Suprapubic skin (tissue), 4 donors: ENCODE data around the gene WFDC12.

Experiments
- EP300 ChIP-seq: sonication (generic); formaldehyde crosslinking; IDR thresholded peaks from one replicate; pipeline ENCODE4 v1.6.1; 2017; ENCODE audit warnings: antibody characterized with exemption
- POLR2AphosphoS5 ChIP-seq, 3 donors: sonication (generic); formaldehyde crosslinking; IDR thresholded peaks; one replicate each; pipeline ENCODE4 v1.6.1; 2017; ENCODE audit warnings: antibody characterized with exemption in 3 of 3
- TF ChIP-seq, protein P1 (sequence below), 2 donors: fragments of 200-600 bp in 1 of 2; fragments of 450-650 bp in 1 of 2; sonication (generic) in 1 of 2; IDR thresholded peaks; one replicate each; pipeline ENCODE4 v1.5.1; 2016 to 2019; ENCODE audit warnings: antibody characterized with exemption in 2 of 2, mild to moderate bottlenecking in 1 of 2, moderate library complexity in 1 of 2

DNA sequence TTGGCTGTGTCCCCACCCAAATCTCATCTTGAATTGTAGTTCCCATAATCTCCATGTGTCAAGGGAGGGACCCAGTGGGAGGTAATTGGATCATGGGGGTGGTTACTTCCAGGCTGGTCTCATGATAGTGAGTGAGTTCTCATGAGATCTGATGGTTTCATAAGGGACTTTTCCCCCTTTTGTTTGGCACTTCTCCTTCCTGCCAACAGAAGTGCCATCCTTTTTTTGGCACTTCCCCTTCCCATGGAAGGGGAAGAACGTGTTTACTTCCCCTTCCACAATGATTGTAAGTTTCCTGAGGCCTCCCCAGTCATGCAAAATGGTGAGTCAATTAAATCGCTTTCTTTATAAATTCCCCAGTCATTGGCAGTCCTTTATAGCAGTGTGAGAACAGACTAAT, 32.4 kb upstream of the WFDC12 start:
- TF ChIP-seq, protein P1, sequence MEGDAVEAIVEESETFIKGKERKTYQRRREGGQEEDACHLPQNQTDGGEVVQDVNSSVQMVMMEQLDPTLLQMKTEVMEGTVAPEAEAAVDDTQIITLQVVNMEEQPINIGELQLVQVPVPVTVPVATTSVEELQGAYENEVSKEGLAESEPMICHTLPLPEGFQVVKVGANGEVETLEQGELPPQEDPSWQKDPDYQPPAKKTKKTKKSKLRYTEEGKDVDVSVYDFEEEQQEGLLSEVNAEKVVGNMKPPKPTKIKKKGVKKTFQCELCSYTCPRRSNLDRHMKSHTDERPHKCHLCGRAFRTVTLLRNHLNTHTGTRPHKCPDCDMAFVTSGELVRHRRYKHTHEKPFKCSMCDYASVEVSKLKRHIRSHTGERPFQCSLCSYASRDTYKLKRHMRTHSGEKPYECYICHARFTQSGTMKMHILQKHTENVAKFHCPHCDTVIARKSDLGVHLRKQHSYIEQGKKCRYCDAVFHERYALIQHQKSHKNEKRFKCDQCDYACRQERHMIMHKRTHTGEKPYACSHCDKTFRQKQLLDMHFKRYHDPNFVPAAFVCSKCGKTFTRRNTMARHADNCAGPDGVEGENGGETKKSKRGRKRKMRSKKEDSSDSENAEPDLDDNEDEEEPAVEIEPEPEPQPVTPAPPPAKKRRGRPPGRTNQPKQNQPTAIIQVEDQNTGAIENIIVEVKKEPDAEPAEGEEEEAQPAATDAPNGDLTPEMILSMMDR (IDR thresholded peaks at IDR 0.05) = no peak
- TF ChIP-seq EP300 = no peak
- TF ChIP-seq POLR2AphosphoS5 (IDR thresholded peaks at IDR 0.05) = no peak
